IPS-20b (cell line): Measurements from ENCODE around the gene FLII.
A peak's percentile ranks its signal among the peaks of the same experiment; 100 is the strongest.
"Not testable (repeated sequence)": the region's sequence is repeated elsewhere in the genome, so short reads cannot be mapped to it uniquely, and the experiment has no call there.

Source experiments
- H3K27ac ChIP-seq: one replicate; pipeline ENCODE4 v1.5.1; 2013; ENCODE audit warnings: low read length
- H3K27me3 ChIP-seq: 2 replicates; pipeline ENCODE4 v1.6.1; 2013; ENCODE audit warnings: mild to moderate bottlenecking, low read length, inconsistent platforms; ENCODE audit not compliant: insufficient read depth
- H3K36me3 ChIP-seq: 2 replicates; pipeline ENCODE4 v1.6.1; 2013; ENCODE audit warnings: low read depth, mild to moderate bottlenecking, inconsistent platforms, low read length, moderate library complexity; ENCODE audit not compliant: insufficient read depth
- H3K4me1 ChIP-seq: 2 replicates; pipeline ENCODE4 v1.6.1; 2013; ENCODE audit warnings: mild to moderate bottlenecking, control low read depth, inconsistent platforms, low read length, moderate library complexity; ENCODE audit not compliant: insufficient read depth
- H3K4me3 ChIP-seq: 2 replicates; pipeline ENCODE4 v1.5.1; 2013; ENCODE audit warnings: mild to moderate bottlenecking, low read length, inconsistent platforms
- H3K9ac ChIP-seq: 2 replicates; pipeline ENCODE4 v1.6.1; 2013; ENCODE audit warnings: low read depth, mild to moderate bottlenecking, inconsistent platforms, low read length, moderate library complexity
- H3K9me3 ChIP-seq: 2 replicates; pipeline ENCODE4 v1.6.1; 2013; ENCODE audit warnings: mild to moderate bottlenecking, low read depth, low read length, inconsistent platforms; ENCODE audit not compliant: insufficient read depth

The FLII gene

DNA sequence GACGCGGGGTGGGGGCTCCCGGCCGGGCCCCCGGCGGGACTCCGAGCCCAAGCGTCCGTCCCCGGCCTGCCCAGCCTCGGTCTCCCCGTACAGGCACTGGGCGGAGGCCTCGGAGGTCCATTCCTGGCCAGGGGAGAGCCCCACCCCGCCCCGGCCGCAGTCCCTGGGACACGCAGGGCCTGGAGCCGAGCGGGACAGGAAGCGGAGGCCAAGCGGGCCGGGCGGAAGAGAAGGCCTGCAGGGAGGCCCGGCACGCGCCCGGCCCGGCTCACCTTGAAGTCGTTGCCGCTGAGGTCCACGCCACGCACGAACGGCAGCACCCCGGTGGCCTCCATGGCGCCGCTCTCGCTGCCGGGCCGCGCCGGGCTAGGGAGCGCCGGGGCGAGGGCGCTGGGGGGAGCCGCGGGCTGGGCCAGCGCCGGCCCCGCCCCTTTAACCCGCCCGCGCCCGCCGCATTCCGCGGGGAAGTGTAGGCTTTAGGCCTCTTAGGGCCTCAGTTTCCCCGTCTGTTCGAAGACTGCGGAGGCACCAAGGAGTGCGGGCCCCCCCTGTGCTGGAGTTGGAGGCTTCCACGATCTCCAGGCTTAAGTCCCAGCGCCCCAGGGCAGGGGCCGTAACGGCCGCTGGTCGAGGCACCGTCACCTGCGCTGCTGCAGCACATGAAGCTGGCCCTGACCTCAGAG is at the start of gene FLII:
TSS of gene FLII (minus strand) at position 383 of the 683 bp plus-strand sequence. CDS start at position 335, 48 bp downstream.
- Histone ChIP-seq H3K4me3 (peak within 1 kb of the TSS; percentile 99), H3K36me3 (peaks cover 37% of the 10 kb centered on the region), H3K4me1 (peaks cover 11% of the 10 kb centered on the region), H3K27ac (peak within 1 kb of the TSS; percentile 87), H3K9me3 (no peaks in the 10 kb centered on the region), H3K27me3 (no peaks in the 10 kb centered on the region), H3K9ac (peak within 1 kb of the TSS; percentile 86; the same call in 1 of the 2 replicates)

DNA sequence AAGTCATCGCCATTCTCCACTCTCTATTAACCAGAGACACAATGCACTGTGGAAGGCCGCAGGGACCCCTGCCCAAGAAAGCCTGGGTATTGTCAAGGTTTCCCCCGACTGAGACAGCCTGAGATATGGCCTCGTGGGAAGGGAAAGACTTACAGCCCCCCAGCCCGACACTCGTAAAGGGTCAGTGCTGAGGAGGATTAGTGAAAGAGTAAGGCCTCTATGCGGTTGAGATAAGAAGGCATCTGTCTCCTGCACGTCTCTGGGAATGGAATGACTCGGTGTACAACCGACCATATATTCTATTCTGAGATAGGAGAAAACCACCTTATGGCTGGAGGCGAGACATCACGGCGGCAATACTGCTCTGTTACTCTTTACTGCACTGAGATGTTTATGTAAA is 44.7 kb upstream of the FLII start:
- not testable (repeated sequence) for H3K4me3 ChIP-seq, H3K9me3 ChIP-seq, H3K9ac ChIP-seq, H3K27me3 ChIP-seq, H3K4me1 ChIP-seq, H3K27ac ChIP-seq
- peaks cover 88% of the 10 kb centered on the region for H3K36me3 ChIP-seq

DNA sequence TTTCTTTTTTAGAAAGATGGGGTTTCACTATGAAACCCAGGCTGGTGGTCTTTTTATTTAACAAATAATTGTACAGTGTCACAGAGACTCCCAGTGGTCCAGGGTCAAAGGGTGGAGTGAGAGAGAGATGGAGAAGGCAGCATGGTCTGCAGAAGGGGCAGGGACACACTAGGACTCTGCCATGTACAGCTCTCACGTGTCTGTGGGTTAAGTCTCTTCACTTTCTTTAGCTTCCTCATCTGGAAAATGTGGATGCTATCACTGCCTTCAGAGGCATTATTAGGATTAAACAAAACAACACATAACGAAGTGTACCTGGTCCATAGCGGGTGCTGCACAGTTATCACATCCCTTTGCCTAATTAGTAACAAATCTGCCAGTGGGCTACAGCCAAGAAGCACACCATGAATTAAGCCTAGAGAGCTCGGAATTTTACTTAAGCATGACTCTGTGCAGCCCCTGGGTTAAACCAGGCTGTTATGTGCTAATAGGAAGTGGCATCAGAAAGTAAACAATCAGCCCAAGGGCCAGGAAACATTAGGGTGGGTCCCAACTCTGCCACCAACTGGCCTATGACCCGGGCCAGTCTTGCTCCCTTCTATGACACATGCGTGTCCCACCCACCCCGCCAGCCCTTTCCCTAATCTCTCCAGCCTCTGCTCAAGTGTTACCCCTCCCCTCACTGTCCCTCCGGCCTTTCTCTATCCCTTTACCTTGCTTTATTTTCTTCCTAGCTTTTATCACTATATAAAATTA is 42.4 kb upstream of the FLII start:
- Histone ChIP-seq H3K9ac (no peak overlapping the region), H3K4me1 (no peaks in the 10 kb centered on the region), H3K27ac (no peak overlapping the region), H3K9me3 (no peaks in the 10 kb centered on the region), H3K27me3 (no peaks in the 10 kb centered on the region), H3K36me3 (peaks cover 70% of the 10 kb centered on the region), H3K4me3 (no peak overlapping the region)

- H3K36me3 ChIP-seq: peaks cover 60% of the 10 kb centered on the region
- H3K27ac ChIP-seq, H3K9me3 ChIP-seq, H3K4me1 ChIP-seq, H3K9ac ChIP-seq, H3K4me3 ChIP-seq, H3K27me3 ChIP-seq: not testable (repeated sequence)
These were observed 39.5 kb upstream of the FLII start for GRCh38 chr17:18298061-18298460.

GRCh38 chr17:18291718-18292540 is 33.4 kb upstream of the FLII start:
- Histone ChIP-seq H3K4me3 (no peak overlapping the region), H3K27ac (no peak overlapping the region), H3K9me3 (no peaks in the 10 kb centered on the region), H3K9ac (no peak overlapping the region), H3K36me3 (peaks cover 76% of the 10 kb centered on the region), H3K4me1 (no peaks in the 10 kb centered on the region), H3K27me3 (no peaks in the 10 kb centered on the region)

DNA sequence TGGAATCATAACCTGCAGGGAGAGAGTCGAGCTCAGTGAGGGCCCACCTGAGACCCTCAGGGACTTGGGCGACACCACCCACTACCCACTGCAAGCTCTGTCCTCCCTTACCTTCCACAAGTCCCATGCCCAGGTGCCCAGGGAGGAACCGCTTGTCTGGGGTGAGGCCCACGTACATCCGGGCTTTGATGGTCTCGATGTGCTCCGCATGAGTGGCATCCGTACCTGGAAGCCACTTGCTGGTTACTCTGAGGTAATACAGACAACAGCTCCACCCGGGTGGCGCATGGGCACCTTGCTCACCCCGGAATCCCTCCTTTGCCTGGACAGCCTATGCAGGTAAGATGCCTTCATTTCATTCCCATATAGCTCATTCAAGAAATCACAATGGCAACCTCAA is 26.8 kb upstream of the FLII start:
- Histone ChIP-seq H3K4me3 (no peak overlapping the region), H3K27ac (no peak overlapping the region), H3K9me3 (no peaks in the 10 kb centered on the region), H3K36me3 (peaks cover 95% of the 10 kb centered on the region), H3K4me1 (no peaks in the 10 kb centered on the region), H3K27me3 (no peaks in the 10 kb centered on the region), H3K9ac (no peak overlapping the region)

DNA sequence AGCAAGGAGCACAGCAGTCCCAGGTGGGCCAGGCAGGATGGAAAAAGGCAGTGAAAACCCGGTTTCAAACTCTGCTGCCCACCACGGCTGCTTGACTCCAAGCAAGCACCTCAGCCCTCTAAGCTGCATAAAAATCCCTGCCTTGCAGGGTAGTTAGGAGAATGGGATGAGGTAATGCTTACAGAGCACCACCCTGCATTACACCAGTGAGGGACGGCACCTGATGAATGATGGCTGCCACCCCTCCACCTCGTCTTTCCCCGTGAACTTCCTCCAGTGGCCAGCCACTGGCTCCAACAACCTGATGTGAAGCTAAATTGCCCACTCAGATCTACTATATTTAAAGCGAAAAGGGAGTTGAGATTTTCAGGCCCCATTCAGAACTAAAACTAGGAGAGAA is 23.2 kb upstream of the FLII start:
- peaks cover 94% of the 10 kb centered on the region for H3K36me3 ChIP-seq
- H3K9ac ChIP-seq: no peak overlapping the region
- H3K4me3 ChIP-seq: no peak overlapping the region

GRCh38 chr17:18280766-18281371 is 22.3 kb upstream of the FLII start:
- Histone ChIP-seq H3K27me3 (no peaks in the 10 kb centered on the region), H3K27ac (no peak overlapping the region), H3K9ac (no peak overlapping the region), H3K36me3 (peaks cover 97% of the 10 kb centered on the region), H3K4me3 (no peak overlapping the region), H3K9me3 (no peaks in the 10 kb centered on the region), H3K4me1 (no peaks in the 10 kb centered on the region)

More for the DNA sequence above, 23.2 kb upstream of the FLII start:
- Histone ChIP-seq H3K27me3 (no peaks in the 10 kb centered on the region), H3K9me3 (no peaks in the 10 kb centered on the region), H3K27ac (no peak overlapping the region), H3K4me1 (no peaks in the 10 kb centered on the region)

DNA sequence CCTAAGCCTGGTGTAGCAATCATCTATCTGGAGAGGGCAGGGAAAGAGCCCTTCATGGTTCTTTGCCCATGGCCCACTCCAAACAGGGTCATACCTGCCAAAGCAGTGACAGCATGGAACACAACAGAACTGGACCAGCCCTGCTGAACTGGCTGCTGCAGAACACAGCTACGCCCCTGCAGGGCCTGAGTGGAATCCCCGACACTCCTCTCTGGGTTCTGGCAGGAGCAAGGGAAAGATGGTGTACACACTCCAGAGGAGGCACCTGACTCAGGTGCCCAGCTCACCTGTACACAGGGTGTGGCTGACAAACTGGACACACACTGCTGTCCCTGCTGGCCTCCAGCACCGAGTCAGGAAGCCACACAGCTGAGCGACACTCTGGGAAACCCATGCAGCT is 21.7 kb upstream of the FLII start:
- H3K27ac ChIP-seq: no peak overlapping the region
- H3K9ac ChIP-seq: no peak overlapping the region
- H3K9me3 ChIP-seq: no peaks in the 10 kb centered on the region
- H3K36me3 ChIP-seq: peaks cover 92% of the 10 kb centered on the region
- no peak overlapping the region for H3K4me3 ChIP-seq
- H3K4me1 ChIP-seq: no peaks in the 10 kb centered on the region
- H3K27me3 ChIP-seq: no peaks in the 10 kb centered on the region

- Histone ChIP-seq H3K36me3 (peaks cover 89% of the 10 kb centered on the region), H3K9ac (no peak overlapping the region), H3K4me3 (no peak overlapping the region), H3K27me3 (no peaks in the 10 kb centered on the region), H3K9me3 (no peaks in the 10 kb centered on the region), H3K4me1 (no peaks in the 10 kb centered on the region), H3K27ac (no peak overlapping the region)
These were observed 20.3 kb upstream of the FLII start for GRCh38 chr17:18278867-18279266.

GRCh38 chr17:18277076-18277475 is 18.5 kb upstream of the FLII start:
- H3K4me1 ChIP-seq: no peaks in the 10 kb centered on the region
- peaks cover 87% of the 10 kb centered on the region for H3K36me3 ChIP-seq
- no peak overlapping the region for H3K27ac ChIP-seq
- no peak overlapping the region for H3K9ac ChIP-seq
- no peaks in the 10 kb centered on the region for H3K9me3 ChIP-seq
- no peaks in the 10 kb centered on the region for H3K27me3 ChIP-seq
- H3K4me3 ChIP-seq: no peak overlapping the region
